Epithelial cell of proximal tubule (primary cell): ENCODE results near the gene GPANK1. TPM values are rescaled to one million over a fixed set of nuclear protein-coding genes. Genes with fewer than 3 reads are reported as not detected.

Source experiments
- DNase-seq: peaks from one replicate; pipeline ENCODE4 v3.0.0-alpha.2; 2011; ENCODE audit warnings: low read depth
- H3K4me3 ChIP-seq: 2 replicates; pipeline ENCODE4 v1.5.1; 2011; ENCODE audit warnings: low read depth, mild to moderate bottlenecking, low read length
- total RNA-seq: library from RNA; depleted of rRNA; stranded (reverse); fragments of >200 nt; gene quantifications from 2 replicates; pipeline ENCODE4 v1.2.3, GENCODE V29; 2015
- TF ChIP-seq, protein P1 (sequence below): conservative IDR thresholded peaks from 2 replicates; pipeline ENCODE4 v1.5.1; 2012; ENCODE audit warnings: low read depth, mild to moderate bottlenecking, low read length

Gene GPANK1
- total RNA-seq, 1 donor from 2014 or later, result 32.9 TPM

DNA sequence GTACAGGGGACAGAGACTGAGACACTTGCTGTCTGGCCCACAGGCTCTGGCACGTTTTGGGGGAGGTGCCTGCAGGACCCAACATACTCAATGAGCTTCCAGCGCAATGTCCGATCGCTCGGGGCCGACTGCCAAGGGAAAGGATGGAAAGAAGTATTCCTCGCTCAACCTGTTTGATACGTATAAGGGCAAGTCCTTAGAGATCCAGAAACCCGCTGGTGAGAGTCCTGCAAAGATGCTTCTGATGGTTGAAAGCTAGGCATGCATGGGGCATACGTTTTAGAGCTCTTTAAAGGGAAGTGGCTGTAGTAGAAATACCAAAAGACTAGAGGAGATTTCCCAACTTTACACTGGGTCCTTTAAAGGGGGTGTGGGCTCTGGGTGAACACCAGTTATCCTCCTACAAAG lies 42.1 kb downstream of the GPANK1 start:
- TF ChIP-seq, protein P1, sequence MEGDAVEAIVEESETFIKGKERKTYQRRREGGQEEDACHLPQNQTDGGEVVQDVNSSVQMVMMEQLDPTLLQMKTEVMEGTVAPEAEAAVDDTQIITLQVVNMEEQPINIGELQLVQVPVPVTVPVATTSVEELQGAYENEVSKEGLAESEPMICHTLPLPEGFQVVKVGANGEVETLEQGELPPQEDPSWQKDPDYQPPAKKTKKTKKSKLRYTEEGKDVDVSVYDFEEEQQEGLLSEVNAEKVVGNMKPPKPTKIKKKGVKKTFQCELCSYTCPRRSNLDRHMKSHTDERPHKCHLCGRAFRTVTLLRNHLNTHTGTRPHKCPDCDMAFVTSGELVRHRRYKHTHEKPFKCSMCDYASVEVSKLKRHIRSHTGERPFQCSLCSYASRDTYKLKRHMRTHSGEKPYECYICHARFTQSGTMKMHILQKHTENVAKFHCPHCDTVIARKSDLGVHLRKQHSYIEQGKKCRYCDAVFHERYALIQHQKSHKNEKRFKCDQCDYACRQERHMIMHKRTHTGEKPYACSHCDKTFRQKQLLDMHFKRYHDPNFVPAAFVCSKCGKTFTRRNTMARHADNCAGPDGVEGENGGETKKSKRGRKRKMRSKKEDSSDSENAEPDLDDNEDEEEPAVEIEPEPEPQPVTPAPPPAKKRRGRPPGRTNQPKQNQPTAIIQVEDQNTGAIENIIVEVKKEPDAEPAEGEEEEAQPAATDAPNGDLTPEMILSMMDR, result no peak

DNA sequence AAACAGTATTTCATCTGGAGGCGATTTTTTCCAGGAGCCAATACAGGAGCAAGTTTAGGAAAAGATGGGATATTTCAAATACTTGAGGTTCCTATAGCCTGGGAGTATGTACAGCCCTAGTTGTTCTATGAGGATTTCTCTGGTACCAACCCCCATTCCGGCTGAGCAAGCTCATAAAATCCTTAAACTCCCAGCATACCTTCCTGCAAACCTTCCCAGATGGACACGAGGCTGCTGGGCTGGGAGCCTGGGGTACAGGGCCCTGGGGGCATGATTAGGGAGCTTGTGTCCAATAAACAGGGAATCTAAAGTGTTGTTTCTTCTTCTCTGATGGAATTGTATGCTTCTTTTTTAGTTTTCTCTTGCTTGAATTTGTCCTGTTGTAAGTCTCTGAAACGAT lies 42.8 kb downstream of the GPANK1 start:
- H3K4me3 ChIP-seq, result peak overlapping the region; percentile 94
- TF ChIP-seq, protein P1, result no peak
- no peak for DNase-seq

More for the DNA sequence above, 42.1 kb downstream of the GPANK1 start:
- no peak for DNase-seq
- peak overlapping the region; percentile 94 for H3K4me3 ChIP-seq

DNA sequence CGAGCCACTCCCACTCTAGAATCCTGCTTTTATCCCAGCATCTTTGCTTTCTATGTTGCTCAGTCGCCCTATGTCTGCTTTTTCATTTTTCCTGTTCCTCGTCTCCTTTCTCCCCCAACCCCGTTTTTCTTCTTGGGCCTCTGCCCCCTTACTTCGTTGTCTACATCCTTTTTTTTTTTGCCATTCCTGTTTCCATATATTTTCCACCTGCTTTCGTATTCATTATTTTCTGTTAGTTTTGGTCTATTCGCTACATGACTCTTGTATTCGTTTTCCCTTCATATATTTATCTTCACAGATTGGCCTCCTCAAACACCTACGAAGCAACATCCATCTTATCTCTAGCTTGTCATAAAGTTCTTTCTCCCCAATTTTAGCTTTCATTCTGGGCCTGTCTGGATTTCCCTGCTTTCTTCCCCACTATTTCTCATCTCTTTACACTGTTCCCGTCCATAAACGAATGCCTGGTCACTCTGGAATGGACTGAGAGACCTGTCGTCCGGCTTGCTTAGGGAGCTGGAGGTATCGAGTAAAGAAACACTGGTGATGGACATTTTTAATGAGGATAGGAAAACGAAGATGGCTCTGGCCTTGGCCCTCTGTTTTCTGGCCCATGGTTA lies 43.4 kb downstream of the GPANK1 start:
- no peak for DNase-seq
- TF ChIP-seq, protein P1, result no peak
- H3K4me3 ChIP-seq, result peak overlapping the region; percentile 94

DNA sequence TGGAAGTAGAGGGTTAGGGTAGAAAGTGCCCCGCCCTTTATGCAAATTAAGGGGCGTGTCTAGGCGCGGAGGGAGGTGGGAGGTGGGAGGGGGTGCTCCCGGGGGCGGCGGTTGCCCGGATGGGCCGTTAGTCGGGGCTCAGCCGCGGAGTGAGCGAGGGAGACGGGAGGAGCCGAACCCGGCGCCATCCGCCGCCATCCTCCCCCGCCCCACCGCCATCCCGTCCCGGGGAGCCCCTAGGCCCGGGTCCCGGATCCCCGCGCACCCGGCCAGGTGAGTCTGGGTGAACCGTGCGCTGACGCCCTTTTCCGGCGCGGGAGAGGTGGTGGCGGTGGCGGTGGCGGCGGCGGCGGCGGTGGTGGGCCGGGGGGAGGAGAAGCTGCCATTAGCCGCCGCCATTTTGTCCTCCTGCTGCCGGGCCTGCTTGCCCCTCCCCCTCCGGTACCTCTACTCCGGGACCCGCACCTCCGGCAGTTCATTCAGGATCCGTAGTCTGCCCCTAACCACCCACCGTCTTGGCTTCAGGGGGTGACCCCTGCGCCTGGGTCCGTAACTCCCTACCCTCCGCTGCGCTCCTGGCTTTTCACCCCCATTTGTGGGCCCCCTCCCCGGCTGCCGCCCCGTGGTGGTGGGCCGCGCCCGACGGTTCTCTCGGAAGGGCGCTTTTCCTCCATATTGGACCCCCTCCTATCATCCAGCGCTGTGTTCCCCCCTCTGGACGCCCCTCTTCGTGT lies 44.0 kb downstream of the GPANK1 start, which contains the start of gene PRRC2A:
Gene PRRC2A, plus strand, starts transcription at position 130 of the 734 bp plus-strand sequence. CDS start 2,075 bp downstream, outside the sequence.
- TF ChIP-seq, protein P1, result no peak
- no peak for DNase-seq
- H3K4me3 ChIP-seq, result peak within 1 kb of the TSS; percentile 94

DNA sequence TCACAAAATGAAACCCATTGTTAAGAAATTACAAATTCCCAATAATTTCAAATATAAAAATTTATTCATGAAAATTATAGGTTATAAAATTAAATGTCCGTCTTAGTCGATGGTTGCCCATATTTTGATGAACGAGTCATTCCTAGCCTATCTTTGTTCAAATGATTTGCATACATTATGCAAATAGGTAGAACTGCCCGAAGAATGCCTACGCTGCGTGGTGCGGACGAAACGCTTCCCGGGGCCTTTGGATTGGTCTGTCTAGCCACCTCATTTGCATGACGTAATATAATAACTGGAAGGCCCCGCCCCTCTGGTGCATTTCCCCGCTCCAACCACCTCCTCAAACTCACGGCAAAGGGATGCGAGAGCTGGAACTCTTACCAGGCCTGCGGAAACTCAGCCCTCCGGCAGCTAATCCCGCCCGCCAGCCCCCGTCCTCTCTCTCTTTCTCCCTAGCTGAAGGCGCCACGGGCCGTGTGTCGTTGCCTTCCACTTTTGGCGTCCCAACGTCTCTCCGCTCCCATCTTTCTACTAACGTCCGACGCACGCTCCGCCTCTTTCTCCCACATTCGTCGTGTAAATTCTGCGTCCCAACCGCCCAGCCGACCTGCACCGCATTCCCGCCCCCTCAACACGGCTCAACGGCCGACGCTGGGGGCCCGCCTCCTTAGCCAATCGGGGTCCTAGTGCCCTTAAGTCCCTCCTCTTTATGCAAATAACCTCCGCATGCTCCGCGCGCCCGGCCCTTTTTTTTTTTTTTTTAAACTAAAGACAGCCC lies 44.8 kb downstream of the GPANK1 start:
- H3K4me3 ChIP-seq, result peak overlapping the region; percentile 94
- TF ChIP-seq, protein P1, result no peak
- DNase-seq, result peak; percentile 90

DNA sequence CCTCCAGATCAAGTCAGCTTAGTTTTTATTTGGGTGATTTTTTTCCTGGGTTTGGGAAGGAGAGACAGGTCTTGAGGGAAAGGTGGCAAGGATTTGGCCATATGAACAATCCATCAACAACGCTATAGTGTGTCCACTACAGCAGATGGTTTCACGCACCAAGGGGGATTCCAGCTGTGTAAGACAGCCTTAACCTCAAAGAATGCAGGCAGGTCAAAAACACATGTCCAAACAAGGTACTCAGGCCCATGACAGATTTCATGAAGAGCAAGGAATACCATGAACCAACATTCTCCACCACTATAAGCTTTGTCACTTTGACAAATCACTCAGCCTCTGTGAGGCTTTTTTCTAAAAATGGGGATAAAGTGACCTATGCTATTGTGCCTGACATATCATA lies 47.8 kb downstream of the GPANK1 start:
- TF ChIP-seq, protein P1, result no peak

More for the DNA sequence above, 47.8 kb downstream of the GPANK1 start:
- DNase-seq, result no peak
- no peak overlapping the region for H3K4me3 ChIP-seq
